HG02885 (cell line): ENCODE results near the gene REXO1.

Experiments used
- ATAC-seq: cut with Tn5 transposase; IDR thresholded peaks from one replicate; pipeline ENCODE4 v1.9.1; 2021; ENCODE audit warnings: mild to moderate bottlenecking; ENCODE audit not compliant: unreplicated experiment, poor library complexity

The REXO1 gene

GRCh38 chr19:1817553-1818179 is 30.6 kb downstream of the REXO1 start:
- ATAC-seq: no peak

- ATAC-seq: no peak
These were observed 31.6 kb downstream of the REXO1 start for GRCh38 chr19:1816530-1817298.

- no peak for ATAC-seq
These were observed 32.4 kb downstream of the REXO1 start for GRCh38 chr19:1815605-1816529.

- ATAC-seq: no peak
These were observed 33.3 kb downstream of the REXO1 start for GRCh38 chr19:1814833-1815604.

- ATAC-seq: no peak
These were observed 33.9 kb downstream of the REXO1 start for GRCh38 chr19:1814391-1814790.

GRCh38 chr19:1813192-1814182 is 34.8 kb downstream of the REXO1 start:
- no peak for ATAC-seq

- ATAC-seq: peak; percentile 79
These were observed 35.7 kb downstream of the REXO1 start for GRCh38 chr19:1812426-1813191.

- ATAC-seq: no peak
These were observed 36.3 kb downstream of the REXO1 start, which contains the start of gene ATP8B3 for GRCh38 chr19:1811942-1812425. TSS of gene ATP8B3 (minus strand) at chr19:1812276. CDS start at chr19:1811736, 540 bp downstream.

- no peak for ATAC-seq
These were observed 36.8 kb downstream of the REXO1 start for GRCh38 chr19:1811472-1811894.

- ATAC-seq: no peak
These were observed 37.7 kb downstream of the REXO1 start for GRCh38 chr19:1810439-1811160.

- ATAC-seq: no peak
These were observed 38.6 kb downstream of the REXO1 start for GRCh38 chr19:1809678-1810077.

GRCh38 chr19:1808395-1808731 is 39.9 kb downstream of the REXO1 start:
- ATAC-seq: no peak

- ATAC-seq: no peak
These were observed 40.4 kb downstream of the REXO1 start for GRCh38 chr19:1807695-1808394.

- ATAC-seq: no peak
These were observed 41.1 kb downstream of the REXO1 start for GRCh38 chr19:1807030-1807694.

GRCh38 chr19:1806184-1807029 is 41.9 kb downstream of the REXO1 start:
- no peak for ATAC-seq
